Neural progenitor cell (in vitro differentiated cells): Measurements from ENCODE around the gene PNKP.

Source experiments
- CTCF ChIP-seq: fragments of 200-600 bp; sonication (generic); IDR thresholded peaks from 2 replicates; pipeline ENCODE4 v1.5.1; 2017; ENCODE audit warnings: antibody characterized with exemption, mild to moderate bottlenecking
- EZH2 ChIP-seq: fragments of 200-600 bp; sonication (generic); IDR thresholded peaks from 2 replicates; pipeline ENCODE4 v1.6.1; 2017; ENCODE audit warnings: antibody characterized with exemption, mild to moderate bottlenecking, moderate library complexity

GRCh38 chr19:49911381-49912145, 44.2 kb upstream of the PNKP start:
- TF ChIP-seq EZH2, result no peak
- no peak for TF ChIP-seq CTCF
